Activated CD4-positive, alpha-beta T cell treated with anti-CD3 and anti-CD28 coated beads for 36 hours (primary cell): ENCODE data around the gene ADAMTSL5. TPM values are rescaled to one million over a fixed set of nuclear protein-coding genes. Genes with fewer than 3 reads are reported as not detected.
"Not testable (repeated sequence)": the region's sequence is repeated elsewhere in the genome, so short reads cannot be mapped to it uniquely, and the experiment has no call there.

ENCODE experiments used
- ATAC-seq: fragments of 200-7000 bp; cut with Tn5 transposase; one replicate; pipeline ENCODE4 v1.10.0; 2021; ENCODE audit warnings: mild to moderate bottlenecking, moderate library complexity
- CTCF ChIA-PET: fragments of 350-600 bp; sonication (Branson Sonifier 250); formaldehyde crosslinking; loops from one replicate; lab custom pipeline; 2021; ENCODE audit warnings: antibody characterized with exemption; lab: Charles Lee
- POLR2A ChIA-PET: fragments of 350-600 bp; sonication (Branson Sonifier 250); formaldehyde crosslinking; loops from one replicate; lab custom pipeline; 2021; ENCODE audit warnings: antibody characterized with exemption, inconsistent platforms; lab: Charles Lee
- DNase-seq: peaks from one replicate; pipeline ENCODE4 v3.0.0-alpha.2; 2020
- H3K27ac Mint-ChIP-seq: one replicate; pipeline ENCODE4 v1.8.0; 2021; ENCODE audit warnings: mixed read lengths
- H3K27me3 Mint-ChIP-seq: one replicate; pipeline ENCODE4 v1.8.0; 2021; ENCODE audit warnings: mixed read lengths
- H3K36me3 Mint-ChIP-seq: one replicate; pipeline ENCODE4 v1.8.0; 2021; ENCODE audit warnings: low read depth, mixed read lengths
- H3K4me1 Mint-ChIP-seq: one replicate; pipeline ENCODE4 v1.8.0; 2021; ENCODE audit warnings: mixed read lengths
- H3K4me3 Mint-ChIP-seq: one replicate; pipeline ENCODE4 v1.8.0; 2021; ENCODE audit warnings: mild to moderate bottlenecking, moderate library complexity, mixed read lengths
- H3K9me3 Mint-ChIP-seq: one replicate; pipeline ENCODE4 v1.8.0; 2021; ENCODE audit warnings: low read depth, mixed read lengths
- intact Hi-C, 2 experiments: fragments of 100-400 bp; cut with DNase I in 1 of 2; cut with micrococcal nuclease in 1 of 2; formaldehyde crosslinking; loops; one replicate each; pipeline versions ENCODE4 v1.14.2 to v1.15.1; 2022 to 2024; cut with DNase I, micrococcal nuclease
- total RNA-seq, 2 experiments: library from RNA; stranded (reverse); gene quantifications; one replicate each; pipeline ENCODE4 v1.2.3, GENCODE V29; 2021

Gene ADAMTSL5
- total RNA-seq, 2 experiments from 2014 or later = 2.5 to 3.8 TPM

DNA sequence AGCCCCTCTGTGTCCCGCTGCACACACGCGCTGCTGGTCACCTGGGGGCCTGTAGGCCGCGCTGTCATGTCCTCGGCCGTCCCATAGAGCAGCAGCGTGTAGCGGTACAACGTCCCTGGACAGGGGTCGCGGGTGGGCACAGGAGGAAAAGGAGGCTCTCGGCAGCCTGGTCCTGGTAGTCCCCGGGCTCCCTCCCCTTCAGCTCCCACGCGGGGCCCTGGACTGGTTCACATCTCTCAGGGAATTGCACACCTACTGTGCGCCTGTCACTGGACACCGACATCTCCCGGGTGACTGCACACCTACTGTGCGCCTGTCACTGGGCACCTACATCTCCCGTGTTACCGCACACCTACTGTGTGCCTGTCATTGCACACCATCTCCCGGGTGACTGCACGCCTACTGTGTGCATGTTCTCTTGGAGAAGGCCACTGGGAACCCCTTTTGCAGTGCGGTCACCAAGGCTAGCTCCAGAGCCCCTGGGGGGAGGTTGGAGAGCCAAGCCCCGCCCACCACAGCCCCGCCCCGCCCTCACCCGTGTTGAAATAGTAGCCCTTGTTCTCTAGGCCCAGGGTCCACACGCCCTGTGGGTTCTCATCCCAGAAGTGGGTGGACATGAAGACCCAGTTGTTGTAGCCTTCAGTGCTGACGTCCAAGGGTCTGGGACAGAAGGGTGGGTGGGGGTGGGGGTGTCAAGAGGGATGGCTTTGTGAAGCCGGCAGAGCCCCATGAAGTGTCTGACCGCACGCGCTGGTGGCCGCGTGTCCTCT is 30.3 kb downstream of the ADAMTSL5 start:
- ATAC-seq (no peak), DNase-seq (no peak)
- H3K9me3 Mint-ChIP-seq = no peaks in the 10 kb centered on the region
- H3K27ac Mint-ChIP-seq = no peak overlapping the region
- CTCF ChIA-PET = no interaction called here
- intact Hi-C loops = no loop called here
- no peaks in the 10 kb centered on the region for H3K27me3 Mint-ChIP-seq
- POLR2A ChIA-PET = no interaction called here
- no peak overlapping the region for H3K4me3 Mint-ChIP-seq
- H3K4me1 Mint-ChIP-seq = peaks cover 2% of the 10 kb centered on the region
- peaks cover 2% of the 10 kb centered on the region for H3K36me3 Mint-ChIP-seq

DNA sequence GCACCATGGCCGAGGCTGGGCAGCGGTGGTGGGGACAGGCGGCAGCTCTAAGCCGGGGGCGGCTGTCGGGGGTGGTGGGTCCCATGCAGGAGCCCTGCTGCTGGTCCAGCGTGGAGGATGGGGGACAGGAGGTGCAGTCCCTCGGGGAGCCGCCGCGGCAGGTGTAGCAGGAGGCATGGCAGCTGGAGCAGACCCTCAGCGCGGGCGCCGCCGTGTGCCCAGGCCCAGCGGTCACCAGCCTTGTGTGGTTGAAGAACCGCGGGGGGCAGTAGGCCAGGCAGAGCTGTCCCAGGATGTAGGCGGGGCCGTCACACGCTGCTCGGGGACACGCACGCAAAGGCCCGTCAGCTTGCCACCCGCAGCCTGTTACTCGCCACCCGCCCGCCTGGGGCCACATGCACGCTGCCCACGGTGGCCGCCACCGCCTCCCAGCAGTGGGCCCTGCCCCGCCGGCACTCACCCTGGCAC is 30.9 kb downstream of the ADAMTSL5 start:
- Mint-ChIP-seq H3K9me3 (no peaks in the 10 kb centered on the region), H3K4me3 (no peak overlapping the region), H3K27me3 (no peaks in the 10 kb centered on the region), H3K4me1 (peaks cover 6% of the 10 kb centered on the region), H3K36me3 (peaks cover 7% of the 10 kb centered on the region), H3K27ac (no peak overlapping the region)
- DNase-seq = no peak
- CTCF ChIA-PET = no interaction called here
- no peak for ATAC-seq
- intact Hi-C loops = no loop called here
- POLR2A ChIA-PET = no interaction called here

DNA sequence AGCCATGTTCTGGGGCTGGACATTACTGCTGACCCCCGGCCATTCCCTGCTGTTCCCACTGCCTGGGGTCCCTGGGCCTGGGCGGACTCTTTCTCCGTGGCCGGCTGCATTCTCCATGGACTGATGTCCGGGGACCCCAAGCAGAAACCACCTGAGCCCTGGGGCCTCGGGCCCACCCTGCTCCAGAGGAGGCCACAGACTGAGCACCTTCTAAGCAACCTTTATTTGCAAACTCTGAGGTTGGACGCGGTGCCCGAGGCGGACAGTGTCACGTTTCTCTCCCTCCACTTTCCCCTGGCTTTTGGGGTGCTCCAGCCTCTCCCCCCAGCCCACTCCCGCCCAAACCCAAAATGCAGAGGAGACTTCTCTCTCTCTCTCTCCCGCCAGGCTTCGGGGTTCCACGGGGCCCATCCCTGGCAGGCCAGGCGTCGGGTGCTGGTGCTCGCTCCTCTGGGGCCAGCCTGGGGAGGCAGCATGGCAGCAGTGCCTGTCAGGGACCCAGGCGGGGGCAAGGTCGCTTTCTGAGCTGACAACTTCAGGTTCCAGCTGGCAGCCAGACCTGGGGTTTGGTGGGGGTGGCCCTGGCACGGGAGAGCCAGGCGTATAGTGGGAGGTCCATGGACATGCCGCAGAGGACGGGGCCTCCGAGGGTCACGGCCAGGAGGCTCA is 31.5 kb downstream of the ADAMTSL5 start:
- ChIA-PET CTCF (no interaction called here), POLR2A (no interaction called here)
- H3K9me3 Mint-ChIP-seq = no peaks in the 10 kb centered on the region
- no peak overlapping the region for H3K27ac Mint-ChIP-seq
- intact Hi-C loops = no loop called here
- H3K27me3 Mint-ChIP-seq = no peaks in the 10 kb centered on the region
- peaks cover 7% of the 10 kb centered on the region for H3K36me3 Mint-ChIP-seq
- no peak for ATAC-seq
- H3K4me1 Mint-ChIP-seq = peaks cover 6% of the 10 kb centered on the region
- H3K4me3 Mint-ChIP-seq = no peak overlapping the region
- no peak for DNase-seq

DNA sequence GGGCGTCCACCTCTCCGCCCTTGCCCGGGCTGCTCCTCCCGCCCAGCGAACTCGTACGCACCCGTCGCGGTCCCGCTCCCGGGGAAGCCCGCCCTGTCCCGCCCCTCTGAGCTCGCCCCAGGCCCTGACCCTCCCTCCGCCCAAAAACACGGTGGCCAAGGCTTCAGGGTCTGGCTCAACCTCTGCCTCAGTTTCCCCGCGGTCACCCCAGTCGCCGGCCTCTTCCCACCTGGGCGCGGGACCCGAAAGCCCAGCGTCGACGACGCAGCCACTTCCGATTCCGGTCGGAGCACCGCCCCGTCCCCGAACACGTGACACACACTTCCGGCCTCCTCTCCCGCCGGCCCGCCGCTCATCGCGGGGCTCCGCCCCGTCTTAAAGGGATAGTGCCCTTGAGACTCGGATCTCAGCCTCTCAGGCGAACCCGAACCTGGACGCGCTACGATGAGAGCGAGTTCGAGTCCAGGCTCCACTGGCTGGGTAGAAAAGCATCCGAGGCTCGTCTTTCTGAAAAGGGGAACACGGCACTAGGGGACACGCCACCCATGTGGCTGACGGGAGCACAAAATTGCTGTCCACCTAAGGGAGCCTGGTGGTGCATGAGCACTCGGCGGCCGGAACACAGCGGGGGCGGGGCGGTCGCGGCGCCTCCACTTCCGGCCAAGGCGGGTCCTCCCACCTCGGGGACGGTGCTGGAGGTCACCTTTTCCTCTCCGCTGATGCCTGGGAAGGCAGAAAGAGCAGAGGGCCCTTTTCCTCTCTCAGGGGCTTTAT is 33.7 kb downstream of the ADAMTSL5 start, which contains the start of gene C19orf25:
Gene C19orf25, minus strand, starts transcription at position 282 of the 774 bp plus-strand sequence. CDS start 312 bp downstream, outside the sequence.
- H3K36me3 Mint-ChIP-seq = peaks cover 7% of the 10 kb centered on the region
- ChIA-PET CTCF (interaction anchor here (0.6 kb wide), 1 partner anchor 823 kb away, joined by 3 read pairs; no protein-coding TSS in a partner anchor), POLR2A (no interaction called here)
- peaks cover 6% of the 10 kb centered on the region for H3K4me1 Mint-ChIP-seq
- DNase-seq (peak; percentile 97), ATAC-seq (peak; percentile 98)
- peak within 1 kb of the TSS; percentile 96 for H3K4me3 Mint-ChIP-seq
- peak within 1 kb of the TSS; percentile 95 for H3K27ac Mint-ChIP-seq
- intact Hi-C loops = loop anchor here (1.0 to 5.0 kb wide), 12 partner anchors 11 to 173 kb away; partner anchors contain the start of genes PCSK4 (in 2 of the 2), ADAMTSL5 (in 1 of the 2), DAZAP1 (in 1 of the 2) and MBD3 (in 1 of the 2)
- H3K9me3 Mint-ChIP-seq = no peaks in the 10 kb centered on the region
- no peaks in the 10 kb centered on the region for H3K27me3 Mint-ChIP-seq

DNA sequence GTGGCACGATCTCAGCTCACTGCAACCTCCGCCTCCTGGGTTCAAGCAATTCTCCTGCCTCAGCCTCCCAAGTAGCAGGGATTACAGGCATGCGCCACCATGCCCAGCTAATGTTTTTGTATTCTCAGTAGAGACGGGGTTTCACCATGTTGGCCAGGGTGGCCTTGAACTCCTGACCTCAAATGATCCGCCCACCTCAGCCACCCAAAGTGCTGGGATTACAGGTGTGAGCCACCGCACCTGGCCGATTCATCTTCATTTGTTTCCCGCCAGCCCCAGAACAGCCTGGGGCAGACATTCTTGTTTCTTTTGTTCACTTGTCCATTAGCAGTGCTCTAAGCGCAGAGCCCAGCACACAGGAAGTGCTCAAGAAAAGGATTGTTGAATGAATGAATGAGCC is 35.8 kb downstream of the ADAMTSL5 start:
- H3K36me3 Mint-ChIP-seq, H3K27ac Mint-ChIP-seq, H3K9me3 Mint-ChIP-seq, CTCF ChIA-PET, ATAC-seq, DNase-seq, H3K4me1 Mint-ChIP-seq, POLR2A ChIA-PET, H3K27me3 Mint-ChIP-seq: not testable (repeated sequence)
- intact Hi-C loops = loop anchor here in 1 of 2 experiments (5.0 kb wide), 1 partner anchor 35 kb away; no protein-coding TSS in a partner anchor
- peak overlapping the region; percentile 96 for H3K4me3 Mint-ChIP-seq

DNA sequence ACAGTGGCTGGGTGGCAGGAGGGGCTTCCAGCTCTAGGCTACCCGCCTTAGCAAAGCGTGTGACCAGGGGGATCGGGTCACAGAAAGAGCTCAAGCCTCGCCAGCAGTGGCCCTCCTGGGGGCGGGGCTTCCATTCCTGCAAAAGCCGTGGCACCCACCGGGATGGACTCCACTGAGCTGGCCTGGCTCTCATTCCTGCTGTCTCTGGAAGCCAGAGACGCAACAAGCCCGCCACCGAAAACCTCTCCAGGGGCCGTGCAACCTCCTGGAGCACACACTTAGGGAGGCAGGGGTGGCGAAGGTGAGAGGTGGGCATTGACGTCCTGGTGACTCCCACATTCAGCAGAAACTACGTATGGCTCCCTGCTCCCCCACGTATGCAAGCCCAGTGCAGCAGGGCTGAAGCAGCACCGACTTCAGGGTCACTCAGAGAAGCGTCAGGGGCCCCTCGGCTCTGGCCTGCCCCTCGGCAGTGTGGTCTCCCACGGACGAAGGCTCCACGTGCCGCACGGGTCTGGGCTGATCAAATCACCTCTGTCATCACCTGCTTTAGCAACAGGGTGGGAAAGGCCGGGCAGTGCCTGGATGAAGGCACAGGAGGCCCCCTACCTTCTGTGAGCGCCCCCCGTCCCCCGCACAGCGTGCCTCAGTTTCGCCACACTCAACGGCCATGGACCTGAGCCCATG is 36.9 kb downstream of the ADAMTSL5 start:
- peaks cover 7% of the 10 kb centered on the region for H3K36me3 Mint-ChIP-seq
- peaks cover 8% of the 10 kb centered on the region for H3K4me1 Mint-ChIP-seq
- CTCF ChIA-PET = interaction anchor here (1.0 kb wide), 1 partner anchor 15 kb away, joined by 4 read pairs; the partner anchor contains the start of gene REEP6
- intact Hi-C loops = loop anchor here in 1 of 2 experiments (5.0 kb wide), 1 partner anchor 34 kb away; no protein-coding TSS in a partner anchor
- ATAC-seq (no peak), DNase-seq (no peak)
- no peaks in the 10 kb centered on the region for H3K27me3 Mint-ChIP-seq
- POLR2A ChIA-PET = no interaction called here
- H3K4me3 Mint-ChIP-seq = no peak overlapping the region
- no peaks in the 10 kb centered on the region for H3K9me3 Mint-ChIP-seq
- no peak overlapping the region for H3K27ac Mint-ChIP-seq

DNA sequence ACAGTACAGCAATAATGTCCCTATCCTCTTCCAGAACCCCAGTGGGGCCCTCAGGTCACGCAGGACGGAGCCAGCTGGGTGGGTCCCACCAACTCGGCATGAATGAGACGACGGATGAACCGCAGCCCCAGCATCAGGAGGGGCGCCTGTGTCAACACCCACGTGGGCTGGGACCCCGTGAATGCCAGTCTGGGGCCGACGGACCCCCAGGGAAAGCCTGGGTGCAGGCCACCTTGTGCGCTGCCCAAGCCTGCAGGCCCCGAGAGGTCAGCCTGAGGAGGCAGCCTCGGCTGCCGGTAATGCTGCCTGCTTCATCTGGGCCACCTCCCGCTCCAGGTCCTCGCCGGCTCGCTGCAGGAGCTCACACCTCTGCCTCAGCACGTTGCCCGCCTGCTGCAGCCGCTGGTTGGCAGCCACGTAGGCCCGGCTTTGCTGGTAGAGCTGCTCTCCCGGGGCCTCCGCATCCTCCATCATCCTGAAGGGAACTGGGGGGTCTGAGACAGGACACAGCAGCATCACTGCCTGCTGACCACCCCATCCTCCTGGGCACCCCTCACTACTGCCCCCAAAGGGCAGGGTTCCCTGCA is 38.0 kb downstream of the ADAMTSL5 start:
- Mint-ChIP-seq H3K27ac (no peak overlapping the region), H3K4me3 (no peak overlapping the region), H3K36me3 (peaks cover 7% of the 10 kb centered on the region), H3K9me3 (no peaks in the 10 kb centered on the region), H3K27me3 (no peaks in the 10 kb centered on the region), H3K4me1 (peaks cover 11% of the 10 kb centered on the region)
- intact Hi-C loops = loop anchor here in 1 of 2 experiments (5.0 kb wide), 1 partner anchor 33 kb away; no protein-coding TSS in a partner anchor
- CTCF ChIA-PET = interaction anchor here (1.0 to 2.1 kb wide), 2 partner anchors 16 to 31 kb away, joined by 4 to 7 read pairs; partner anchors contain the start of gene REEP6
- ATAC-seq = no peak
- POLR2A ChIA-PET = no interaction called here
- no peak for DNase-seq

DNA sequence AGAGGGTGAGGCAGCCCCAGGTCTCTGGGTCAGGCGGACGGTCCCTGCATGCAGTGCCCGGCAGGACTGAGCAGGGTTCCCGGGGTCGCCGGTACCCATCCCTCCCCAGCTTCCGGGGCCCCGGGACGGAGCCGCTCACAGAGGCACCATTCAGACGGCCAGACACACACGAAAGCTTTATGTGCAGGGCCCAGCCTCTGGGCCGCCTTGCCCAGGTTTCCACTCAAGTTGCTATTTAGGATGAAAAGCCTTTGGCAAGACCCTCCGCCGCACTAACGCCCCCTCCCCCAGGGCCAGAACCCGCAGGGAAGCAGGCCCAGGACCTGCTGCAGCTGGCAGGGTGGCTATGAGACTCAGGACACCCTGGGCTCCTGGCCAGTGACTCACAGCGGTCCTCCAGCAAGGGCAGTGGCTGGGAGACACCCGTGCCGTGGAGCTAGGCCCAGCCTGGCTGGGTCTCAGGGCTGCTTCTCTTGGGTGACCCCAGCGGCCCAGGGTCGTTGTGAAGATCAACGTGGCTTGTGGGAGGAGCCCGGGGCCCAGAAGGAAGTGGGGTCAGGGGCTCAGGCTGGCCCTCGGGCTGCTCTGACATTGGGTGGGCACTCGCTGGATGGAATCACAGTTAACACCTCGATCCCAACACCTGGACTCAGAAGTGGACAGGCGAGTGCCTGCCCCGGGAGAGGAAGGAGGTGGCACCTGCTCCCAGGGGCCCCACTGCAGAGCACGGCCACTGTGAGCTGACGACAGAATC is 38.6 kb downstream of the ADAMTSL5 start:
- H3K4me3 Mint-ChIP-seq = no peak overlapping the region
- no peak for ATAC-seq
- no peak overlapping the region for H3K27ac Mint-ChIP-seq
- CTCF ChIA-PET = interaction anchor here (0.5 to 2.1 kb wide), 3 partner anchors 30 to 72 kb away, joined by 3 to 7 read pairs (median 4); no protein-coding TSS in a partner anchor
- intact Hi-C loops = no loop called here
- H3K27me3 Mint-ChIP-seq = no peaks in the 10 kb centered on the region
- peaks cover 11% of the 10 kb centered on the region for H3K4me1 Mint-ChIP-seq
- no peaks in the 10 kb centered on the region for H3K9me3 Mint-ChIP-seq
- peaks cover 7% of the 10 kb centered on the region for H3K36me3 Mint-ChIP-seq
- POLR2A ChIA-PET = no interaction called here
- DNase-seq = no peak

DNA sequence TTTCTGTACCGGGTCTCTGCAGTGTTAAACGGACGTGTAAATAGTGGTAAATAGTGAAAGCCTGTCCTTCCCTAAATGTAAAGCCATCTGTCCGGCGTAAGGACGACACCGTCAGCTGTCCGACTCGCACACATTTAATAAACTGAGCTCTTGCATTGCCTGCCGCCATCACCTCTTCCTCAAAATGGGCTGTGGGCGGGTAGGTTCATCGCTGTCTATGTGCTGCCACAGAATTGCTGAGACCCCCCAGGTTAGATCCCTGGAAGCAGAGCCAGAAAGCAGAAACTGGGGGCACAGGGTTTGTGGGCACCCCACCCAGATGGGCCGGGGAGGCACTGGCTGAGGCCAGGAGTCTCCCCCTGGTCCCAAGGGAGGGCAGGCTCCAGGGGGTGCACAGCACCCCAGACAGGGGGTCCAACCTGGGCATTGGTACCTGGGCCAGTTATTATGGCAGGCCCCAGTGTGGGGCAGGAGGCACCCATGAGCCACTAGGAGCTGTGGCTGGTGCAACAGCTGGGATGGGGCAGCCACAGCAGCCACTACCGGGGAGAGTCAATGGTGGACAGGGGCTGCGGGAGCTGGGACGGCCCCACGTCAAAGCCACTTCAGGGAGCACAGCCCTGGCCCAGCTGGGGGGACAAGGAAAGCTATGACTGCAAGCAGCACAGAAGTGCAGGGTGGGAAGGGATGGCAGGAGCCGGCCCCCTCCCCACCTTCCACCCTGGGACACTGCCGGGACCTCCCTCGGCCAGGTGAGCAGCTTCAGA is 39.6 kb downstream of the ADAMTSL5 start:
- ATAC-seq = no peak
- no peak for DNase-seq
- Mint-ChIP-seq H3K27ac (no peak overlapping the region), H3K27me3 (peaks cover under 1% of the 10 kb centered on the region), H3K9me3 (no peaks in the 10 kb centered on the region), H3K4me3 (no peak overlapping the region), H3K36me3 (peaks cover 5% of the 10 kb centered on the region), H3K4me1 (peaks cover 10% of the 10 kb centered on the region)
- ChIA-PET CTCF (interaction anchor here (0.6 to 2.1 kb wide), 4 partner anchors 29 to 55 kb away, joined by 3 to 7 read pairs (median 4); no protein-coding TSS in a partner anchor), POLR2A (interaction anchor here (0.6 kb wide), 1 partner anchor 381 kb away, joined by 3 read pairs; no protein-coding TSS in a partner anchor)
- intact Hi-C loops = no loop called here
